ENCODE measurements around the gene RAB36.
A peak's percentile ranks its signal among the peaks of the same experiment; 100 is the strongest.

Gene RAB36

GRCh38 chr22:23108249-23109078 lies 36.8 kb upstream of the RAB36 start:
- no peak for DNase-seq

GRCh38 chr22:23109079-23109347 lies 36.3 kb upstream of the RAB36 start:
- no peak for DNase-seq

- DNase-seq: no peak
Measured at GRCh38 chr22:23109441-23109978, 35.8 kb upstream of the RAB36 start.

- no peak for DNase-seq
Measured at GRCh38 chr22:23110190-23110921, 34.9 kb upstream of the RAB36 start.

GRCh38 chr22:23110922-23111527 lies 34.3 kb upstream of the RAB36 start:
- DNase-seq: no peak

GRCh38 chr22:23112472-23113012 lies 32.7 kb upstream of the RAB36 start:
- no peak for DNase-seq

- DNase-seq: no peak
Measured at GRCh38 chr22:23113067-23113846, 32.0 kb upstream of the RAB36 start.

- DNase-seq: no peak
Measured at GRCh38 chr22:23113847-23114720, 31.2 kb upstream of the RAB36 start.

GRCh38 chr22:23114721-23115020 lies 30.6 kb upstream of the RAB36 start:
- DNase-seq: no peak

- no peak for DNase-seq
Measured at GRCh38 chr22:23115369-23115768, 29.9 kb upstream of the RAB36 start.

- DNase-seq: no peak
Measured at GRCh38 chr22:23115825-23116494, 29.3 kb upstream of the RAB36 start.

- no peak for DNase-seq
Measured at GRCh38 chr22:23116506-23117263, 28.6 kb upstream of the RAB36 start.

GRCh38 chr22:23117275-23117674 lies 28.0 kb upstream of the RAB36 start:
- DNase-seq: no peak

- DNase-seq: no peak
Measured at GRCh38 chr22:23117891-23118646, 27.2 kb upstream of the RAB36 start.

- DNase-seq: no peak
Measured at GRCh38 chr22:23118647-23119493, 26.4 kb upstream of the RAB36 start.

GRCh38 chr22:23119494-23120414 lies 25.5 kb upstream of the RAB36 start:
- DNase-seq: peak; percentile 80

GRCh38 chr22:23120415-23120899 lies 24.8 kb upstream of the RAB36 start:
- DNase-seq: no peak

All from activated CD8-positive, alpha-beta memory T cell treated with anti-CD3 and anti-CD28 coated beads for 24 hours (primary cell).